HG03457 (cell line): ENCODE results near the gene SHC1.

Source experiments
- ATAC-seq: cut with Tn5 transposase; IDR thresholded peaks from one replicate; pipeline ENCODE4 v1.9.1; 2021; ENCODE audit warnings: moderate number of reproducible peaks; ENCODE audit not compliant: unreplicated experiment

Gene SHC1

GRCh38 chr1:155009221-155009711 is 38.7 kb upstream of the SHC1 start:
- no peak for ATAC-seq

- ATAC-seq, result no peak
Measured at GRCh38 chr1:155008015-155008941, 37.7 kb upstream of the SHC1 start.

- ATAC-seq, result no peak
Measured at GRCh38 chr1:155007251-155007828, 36.8 kb upstream of the SHC1 start.

GRCh38 chr1:155006601-155007101 is 36.1 kb upstream of the SHC1 start:
- no peak for ATAC-seq

- ATAC-seq, result no peak
Measured at GRCh38 chr1:155005076-155006011, 34.8 kb upstream of the SHC1 start.

- no peak for ATAC-seq
Measured at GRCh38 chr1:155004352-155005075, 34.0 kb upstream of the SHC1 start.

- ATAC-seq, result no peak
Measured at GRCh38 chr1:155003766-155004351, 33.3 kb upstream of the SHC1 start.

GRCh38 chr1:155003227-155003765 is 32.7 kb upstream of the SHC1 start:
- ATAC-seq, result no peak

GRCh38 chr1:155002464-155003226 is 32.1 kb upstream of the SHC1 start, which contains the start of gene ZBTB7B:
TSS of gene ZBTB7B (plus strand) at chr1:155002802. CDS start at chr1:155014661, 11,859 bp downstream.
- ATAC-seq, result no peak

GRCh38 chr1:155001675-155002463 is 31.3 kb upstream of the SHC1 start:
- peak; percentile 42 for ATAC-seq

- no peak for ATAC-seq
Measured at GRCh38 chr1:155001425-155001674, 30.8 kb upstream of the SHC1 start.

- ATAC-seq, result no peak
Measured at GRCh38 chr1:155000726-155001424, 30.3 kb upstream of the SHC1 start.

GRCh38 chr1:155000411-155000725 is 29.8 kb upstream of the SHC1 start:
- ATAC-seq, result no peak

GRCh38 chr1:154999571-155000410 is 29.2 kb upstream of the SHC1 start:
- ATAC-seq, result no peak

- ATAC-seq, result no peak
Measured at GRCh38 chr1:154998818-154999570, 28.4 kb upstream of the SHC1 start.

- ATAC-seq, result no peak
Measured at GRCh38 chr1:154998201-154998780, 27.7 kb upstream of the SHC1 start.
